ENCODE measurements around the gene HIRA. TPM values are rescaled to one million over a fixed set of nuclear protein-coding genes. Genes with fewer than 3 reads are reported as not detected.
"Not testable (repeated sequence)": the region's sequence is repeated elsewhere in the genome, so short reads cannot be mapped to it uniquely, and the experiment has no call there.

The HIRA gene
- total RNA-seq, 3 donors from 2014 or later, result 13.5 to 22.9 (median 18.4) TPM

GRCh38 chr22:19317865-19318264 lies 113.7 kb downstream of the HIRA start:
- DNase-seq (ENCODE audit: low spot score in 2 of 2), result no peak
- intact Hi-C loops (cut with DNase I; ENCODE audit: low total_unique reads), result no loop called here
- TF ChIP-seq POLR2A (IDR thresholded peaks at IDR 0.05) (no peak), POLR2AphosphoS5 (IDR thresholded peaks at IDR 0.05) (no peak)
- TF ChIP-seq, protein P1, sequence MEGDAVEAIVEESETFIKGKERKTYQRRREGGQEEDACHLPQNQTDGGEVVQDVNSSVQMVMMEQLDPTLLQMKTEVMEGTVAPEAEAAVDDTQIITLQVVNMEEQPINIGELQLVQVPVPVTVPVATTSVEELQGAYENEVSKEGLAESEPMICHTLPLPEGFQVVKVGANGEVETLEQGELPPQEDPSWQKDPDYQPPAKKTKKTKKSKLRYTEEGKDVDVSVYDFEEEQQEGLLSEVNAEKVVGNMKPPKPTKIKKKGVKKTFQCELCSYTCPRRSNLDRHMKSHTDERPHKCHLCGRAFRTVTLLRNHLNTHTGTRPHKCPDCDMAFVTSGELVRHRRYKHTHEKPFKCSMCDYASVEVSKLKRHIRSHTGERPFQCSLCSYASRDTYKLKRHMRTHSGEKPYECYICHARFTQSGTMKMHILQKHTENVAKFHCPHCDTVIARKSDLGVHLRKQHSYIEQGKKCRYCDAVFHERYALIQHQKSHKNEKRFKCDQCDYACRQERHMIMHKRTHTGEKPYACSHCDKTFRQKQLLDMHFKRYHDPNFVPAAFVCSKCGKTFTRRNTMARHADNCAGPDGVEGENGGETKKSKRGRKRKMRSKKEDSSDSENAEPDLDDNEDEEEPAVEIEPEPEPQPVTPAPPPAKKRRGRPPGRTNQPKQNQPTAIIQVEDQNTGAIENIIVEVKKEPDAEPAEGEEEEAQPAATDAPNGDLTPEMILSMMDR (IDR thresholded peaks at IDR 0.05), result no peak
- Histone ChIP-seq H3K4me3 (no peak overlapping the region), H3K4me1 (no peaks in the 10 kb centered on the region), H3K9me3 (peaks cover 26 to 40% of the 10 kb centered on the region in 2 donors), H3K27me3 (no peaks in the 10 kb centered on the region), H3K27ac (no peak overlapping the region), H3K36me3 (no peaks in the 10 kb centered on the region)

- intact Hi-C loops (cut with DNase I; ENCODE audit: low total_unique reads), result no loop called here
- Histone ChIP-seq H3K9me3 (no peaks in the 10 kb centered on the region), H3K4me3 (no peak overlapping the region), H3K4me1 (no peaks in the 10 kb centered on the region), H3K27me3 (no peaks in the 10 kb centered on the region), H3K27ac (no peak overlapping the region), H3K36me3 (no peaks in the 10 kb centered on the region)
- DNase-seq (ENCODE audit: low spot score in 2 of 2), result no peak
- no peak for TF ChIP-seq POLR2AphosphoS5 (IDR thresholded peaks at IDR 0.05)
- TF ChIP-seq, protein P1 (IDR thresholded peaks at IDR 0.05), result no peak
- no peak for TF ChIP-seq POLR2A (IDR thresholded peaks at IDR 0.05)
Observed at GRCh38 chr22:19307872-19308271, 123.7 kb downstream of the HIRA start.

- H3K27ac ChIP-seq; intact Hi-C loops (cut with DNase I; ENCODE audit: low total_unique reads); H3K27me3 ChIP-seq; H3K9me3 ChIP-seq; H3K4me3 ChIP-seq; H3K36me3 ChIP-seq; H3K4me1 ChIP-seq; DNase-seq (ENCODE audit: low spot score in 2 of 2): not testable (repeated sequence)
Observed at GRCh38 chr22:19306535-19306934, 125.0 kb downstream of the HIRA start.

DNA sequence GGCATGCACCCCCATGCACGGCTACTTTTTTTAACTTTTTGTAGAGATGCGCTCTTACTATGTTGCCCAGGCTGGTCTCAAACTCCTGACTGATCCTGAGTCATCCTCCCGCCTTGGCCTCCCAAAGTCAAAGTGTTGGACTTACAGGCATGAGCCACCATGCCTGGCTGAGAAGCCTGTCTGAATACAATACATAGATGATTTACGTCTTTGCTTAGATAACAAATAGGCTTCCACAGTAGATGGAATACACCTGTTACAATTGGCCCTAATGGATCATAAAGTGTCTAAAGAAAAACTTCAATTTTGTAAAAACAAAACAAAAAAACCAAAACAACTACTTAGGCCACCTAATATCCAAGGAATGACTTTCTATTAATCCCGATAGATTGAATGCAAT lies 127.0 kb downstream of the HIRA start:
- DNase-seq (ENCODE audit: low spot score in 2 of 2), result no peak
- TF ChIP-seq POLR2A (IDR thresholded peaks at IDR 0.05) (no peak), POLR2AphosphoS5 (IDR thresholded peaks at IDR 0.05) (no peak)
- TF ChIP-seq, protein P1 (IDR thresholded peaks at IDR 0.05), result no peak
- H3K9me3 ChIP-seq, result no peaks in the 10 kb centered on the region
- H3K27me3 ChIP-seq, result no peaks in the 10 kb centered on the region
- H3K4me3 ChIP-seq, result no peak overlapping the region
- intact Hi-C loops (cut with DNase I; ENCODE audit: low total_unique reads), result no loop called here
- no peaks in the 10 kb centered on the region for H3K36me3 ChIP-seq
- no peaks in the 10 kb centered on the region for H3K4me1 ChIP-seq
- no peak overlapping the region for H3K27ac ChIP-seq

DNA sequence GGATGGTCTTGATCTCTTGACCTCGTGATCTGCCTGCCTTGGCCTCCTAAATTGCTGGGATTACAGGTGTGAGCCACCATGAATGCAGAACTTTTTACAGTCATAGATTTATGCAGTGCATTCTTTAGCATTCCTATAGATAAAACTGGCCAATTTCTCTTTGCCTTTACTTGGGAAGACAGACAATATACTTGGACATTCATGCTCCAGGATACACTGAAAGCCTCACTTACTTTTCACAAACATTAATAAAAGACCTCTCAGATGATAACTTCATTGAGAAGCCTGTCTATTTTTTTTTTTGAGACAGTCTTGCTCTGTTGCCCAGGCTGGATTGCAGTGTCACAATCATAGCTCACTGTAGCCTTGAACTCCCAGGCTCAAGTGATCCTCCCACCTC lies 127.7 kb downstream of the HIRA start:
- TF ChIP-seq, protein P1 (IDR thresholded peaks at IDR 0.05), result no peak
- TF ChIP-seq POLR2A (IDR thresholded peaks at IDR 0.05) (no peak), POLR2AphosphoS5 (IDR thresholded peaks at IDR 0.05) (no peak)
- intact Hi-C loops (cut with DNase I; ENCODE audit: low total_unique reads), result no loop called here
- DNase-seq (ENCODE audit: low spot score in 2 of 2), result no peak
- Histone ChIP-seq H3K4me1 (no peaks in the 10 kb centered on the region), H3K9me3 (no peaks in the 10 kb centered on the region), H3K27ac (no peak overlapping the region), H3K27me3 (no peaks in the 10 kb centered on the region), H3K4me3 (no peak overlapping the region), H3K36me3 (no peaks in the 10 kb centered on the region)

GRCh38 chr22:19295733-19296132 lies 135.8 kb downstream of the HIRA start:
- Histone ChIP-seq H3K27ac (no peak overlapping the region), H3K9me3 (no peaks in the 10 kb centered on the region), H3K36me3 (no peaks in the 10 kb centered on the region), H3K4me1 (no peaks in the 10 kb centered on the region), H3K27me3 (no peaks in the 10 kb centered on the region), H3K4me3 (no peak overlapping the region)
- TF ChIP-seq, protein P1 (IDR thresholded peaks at IDR 0.05), result no peak
- TF ChIP-seq POLR2AphosphoS5 (IDR thresholded peaks at IDR 0.05) (no peak), POLR2A (IDR thresholded peaks at IDR 0.05) (no peak)
- intact Hi-C loops (cut with DNase I; ENCODE audit: low total_unique reads), result no loop called here
- no peak for DNase-seq (ENCODE audit: low spot score in 2 of 2)
